Progenitor cell of endocrine pancreas (in vitro differentiated cells): Measurements from ENCODE around the gene MCTP1. TPM values are rescaled to one million over a fixed set of nuclear protein-coding genes. Genes with fewer than 3 reads are reported as not detected.

ENCODE experiments used
- DNase-seq: peaks from one replicate; pipeline ENCODE4 v3.0.0; 2021; ENCODE audit warnings: low spot score; ENCODE audit not compliant: unreplicated experiment
- H3K27ac Mint-ChIP-seq: 2 replicates; pipeline ENCODE4 v1.8.0; 2021; ENCODE audit warnings: mild to moderate bottlenecking, moderate library complexity, mixed read lengths
- H3K27me3 Mint-ChIP-seq: 2 replicates; pipeline ENCODE4 v1.8.0; 2021; ENCODE audit warnings: mixed read lengths
- H3K36me3 Mint-ChIP-seq: 2 replicates; pipeline ENCODE4 v1.8.0; 2022; ENCODE audit warnings: mixed read lengths; ENCODE audit not compliant: insufficient read depth
- H3K4me1 Mint-ChIP-seq: 2 replicates; pipeline ENCODE4 v1.8.0; 2021; ENCODE audit warnings: low read depth, mixed read lengths
- H3K4me3 Mint-ChIP-seq: 2 replicates; pipeline ENCODE4 v1.8.0; 2021; ENCODE audit warnings: low read depth, mild to moderate bottlenecking, moderate library complexity, mixed read lengths
- H3K9me3 Mint-ChIP-seq: 2 replicates; pipeline ENCODE4 v1.8.0; 2021; ENCODE audit warnings: low read depth, mixed read lengths
- total RNA-seq: library from RNA; stranded (reverse); gene quantifications from 2 replicates; pipeline ENCODE4 v1.2.1, GENCODE V29; 2021
- TF ChIP-seq, protein P1 (sequence below): fragments of 200-600 bp; sonication (generic); IDR thresholded peaks from one replicate; pipeline ENCODE4 v1.5.0; 2021; ENCODE audit warnings: antibody characterized with exemption, mild to moderate bottlenecking; ENCODE audit not compliant: unreplicated experiment

Gene MCTP1
- total RNA-seq, 1 donor from 2014 or later = 1.7 TPM

DNA sequence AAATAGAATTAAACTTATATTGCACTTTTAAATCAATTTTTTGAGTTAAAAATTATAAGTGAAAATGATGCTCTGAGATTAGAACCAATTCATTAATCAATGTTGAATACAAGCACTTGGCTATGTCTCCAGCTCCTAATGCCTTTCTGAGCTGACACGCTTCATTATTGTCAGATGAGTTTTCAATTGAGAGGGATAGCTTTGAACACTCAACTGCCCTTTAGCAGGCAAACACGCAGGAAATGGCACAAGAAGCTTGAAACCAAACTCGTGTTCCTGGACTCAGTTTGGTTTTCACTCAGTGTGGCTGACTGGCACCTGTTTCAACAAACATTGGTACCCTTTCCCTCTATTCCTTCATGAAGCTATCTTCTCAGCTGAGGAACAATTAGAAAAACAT is 109.8 kb downstream of the MCTP1 start:
- DNase-seq = no peak
- no peaks in the 10 kb centered on the region for H3K36me3 Mint-ChIP-seq
- TF ChIP-seq, protein P1, sequence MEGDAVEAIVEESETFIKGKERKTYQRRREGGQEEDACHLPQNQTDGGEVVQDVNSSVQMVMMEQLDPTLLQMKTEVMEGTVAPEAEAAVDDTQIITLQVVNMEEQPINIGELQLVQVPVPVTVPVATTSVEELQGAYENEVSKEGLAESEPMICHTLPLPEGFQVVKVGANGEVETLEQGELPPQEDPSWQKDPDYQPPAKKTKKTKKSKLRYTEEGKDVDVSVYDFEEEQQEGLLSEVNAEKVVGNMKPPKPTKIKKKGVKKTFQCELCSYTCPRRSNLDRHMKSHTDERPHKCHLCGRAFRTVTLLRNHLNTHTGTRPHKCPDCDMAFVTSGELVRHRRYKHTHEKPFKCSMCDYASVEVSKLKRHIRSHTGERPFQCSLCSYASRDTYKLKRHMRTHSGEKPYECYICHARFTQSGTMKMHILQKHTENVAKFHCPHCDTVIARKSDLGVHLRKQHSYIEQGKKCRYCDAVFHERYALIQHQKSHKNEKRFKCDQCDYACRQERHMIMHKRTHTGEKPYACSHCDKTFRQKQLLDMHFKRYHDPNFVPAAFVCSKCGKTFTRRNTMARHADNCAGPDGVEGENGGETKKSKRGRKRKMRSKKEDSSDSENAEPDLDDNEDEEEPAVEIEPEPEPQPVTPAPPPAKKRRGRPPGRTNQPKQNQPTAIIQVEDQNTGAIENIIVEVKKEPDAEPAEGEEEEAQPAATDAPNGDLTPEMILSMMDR = no peak
- no peaks in the 10 kb centered on the region for H3K4me1 Mint-ChIP-seq
- no peak overlapping the region for H3K27ac Mint-ChIP-seq
- no peak overlapping the region for H3K4me3 Mint-ChIP-seq
- H3K9me3 Mint-ChIP-seq = peaks cover 8% of the 10 kb centered on the region
- H3K27me3 Mint-ChIP-seq = no peaks in the 10 kb centered on the region

DNA sequence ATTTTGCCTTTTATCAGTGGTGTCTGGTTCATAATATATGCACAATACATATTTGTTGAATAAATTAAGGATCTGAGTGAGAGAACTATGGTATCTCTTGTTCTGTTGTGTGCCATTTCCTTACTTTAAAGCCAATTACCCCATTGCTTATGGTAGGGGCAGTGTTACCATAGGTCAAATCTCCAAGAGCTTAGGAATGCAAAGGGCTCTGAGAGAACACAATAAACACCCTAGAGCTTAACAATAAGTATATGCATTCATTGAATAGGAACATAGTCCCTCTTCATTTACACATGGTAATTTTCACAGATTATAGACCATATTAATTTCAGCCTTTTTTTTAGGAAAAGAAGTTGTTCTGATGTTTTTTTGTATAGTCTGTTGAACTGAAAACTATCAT is 112.2 kb downstream of the MCTP1 start:
- no peaks in the 10 kb centered on the region for H3K4me1 Mint-ChIP-seq
- H3K27me3 Mint-ChIP-seq = no peaks in the 10 kb centered on the region
- H3K36me3 Mint-ChIP-seq = no peaks in the 10 kb centered on the region
- H3K4me3 Mint-ChIP-seq = no peak overlapping the region
- TF ChIP-seq, protein P1 = no peak
- H3K9me3 Mint-ChIP-seq = peaks cover 8% of the 10 kb centered on the region
- no peak overlapping the region for H3K27ac Mint-ChIP-seq
- no peak for DNase-seq

DNA sequence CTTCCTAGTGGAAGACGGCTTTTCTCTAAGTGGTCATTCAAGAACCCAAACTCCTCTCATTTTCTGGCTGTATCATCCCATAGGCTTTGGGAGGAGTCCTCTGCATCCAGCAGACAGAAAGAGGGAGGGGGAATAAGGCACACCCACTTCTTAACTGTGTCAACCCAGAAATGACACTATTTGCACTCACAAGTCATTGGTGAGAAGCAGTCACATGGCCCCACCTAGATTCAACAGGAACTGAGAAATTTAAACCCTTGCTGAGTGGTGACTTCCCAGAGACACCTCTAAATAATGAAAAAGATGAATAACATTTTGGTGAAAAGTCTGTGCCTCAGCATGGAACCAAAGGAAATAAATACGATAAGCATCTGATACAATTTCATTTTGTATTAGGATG is 120.0 kb downstream of the MCTP1 start:
- Mint-ChIP-seq H3K27ac (peak overlapping the region; percentile 52), H3K36me3 (no peaks in the 10 kb centered on the region), H3K4me3 (no peak overlapping the region), H3K9me3 (no peaks in the 10 kb centered on the region), H3K27me3 (no peaks in the 10 kb centered on the region), H3K4me1 (peaks cover 3% of the 10 kb centered on the region)
- TF ChIP-seq, protein P1 = no peak
- DNase-seq = no peak

DNA sequence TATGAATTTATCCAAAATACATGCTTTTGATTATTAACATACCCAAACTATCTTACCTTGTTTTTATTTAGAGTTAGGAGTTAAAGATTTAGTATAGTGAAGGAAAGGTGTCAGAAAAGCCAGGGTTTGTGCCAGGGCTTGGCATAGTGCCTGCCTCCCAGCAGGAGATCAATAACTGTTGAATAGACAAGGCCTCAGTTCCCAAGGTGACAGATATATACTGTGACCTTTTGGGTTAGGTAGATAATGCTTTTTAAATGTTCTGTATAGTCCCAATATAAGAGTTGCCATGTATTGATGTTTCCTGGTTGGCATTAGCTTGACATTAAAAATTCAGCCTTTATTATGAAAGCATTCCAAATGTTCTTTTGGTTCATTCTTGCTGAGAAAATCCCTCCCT is 121.8 kb downstream of the MCTP1 start:
- TF ChIP-seq, protein P1 = no peak
- H3K4me3 Mint-ChIP-seq = no peak overlapping the region
- no peaks in the 10 kb centered on the region for H3K9me3 Mint-ChIP-seq
- H3K36me3 Mint-ChIP-seq = no peaks in the 10 kb centered on the region
- no peak for DNase-seq
- no peaks in the 10 kb centered on the region for H3K27me3 Mint-ChIP-seq
- peak overlapping the region; percentile 63 for H3K27ac Mint-ChIP-seq
- H3K4me1 Mint-ChIP-seq = peaks cover 3% of the 10 kb centered on the region

DNA sequence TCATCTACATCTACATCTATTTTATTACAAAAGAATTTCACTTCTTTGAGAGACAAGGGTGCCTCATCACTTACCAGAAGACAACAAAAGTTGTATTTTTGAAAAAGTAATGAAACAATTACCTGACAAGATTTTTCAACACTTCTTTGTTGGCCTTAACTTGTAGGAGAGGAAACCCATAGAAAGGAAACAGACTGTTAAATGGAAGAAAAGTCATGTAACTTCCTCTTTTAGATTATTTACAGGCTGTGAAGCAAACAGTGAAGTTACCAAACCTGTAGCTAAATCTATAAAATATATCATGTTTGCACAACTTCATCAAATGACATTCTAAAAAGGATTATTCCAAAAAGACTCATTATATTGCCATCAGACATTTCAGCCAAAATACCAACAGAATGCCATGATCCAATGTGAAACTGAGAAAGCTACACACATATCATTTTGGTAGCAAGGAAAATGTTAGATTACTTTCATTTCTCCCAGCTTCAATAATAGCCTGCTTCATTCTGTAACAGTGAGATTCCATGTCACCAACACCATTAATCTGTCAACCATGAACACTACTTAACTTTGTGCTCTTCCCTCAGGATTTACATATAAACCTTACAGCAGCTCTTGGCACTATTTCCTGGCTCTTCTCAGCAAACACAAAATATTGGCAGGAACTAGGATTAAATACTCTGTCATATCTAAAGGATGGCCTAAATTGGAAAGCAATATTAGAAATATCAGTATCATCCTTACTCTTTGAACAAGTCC is 122.5 kb downstream of the MCTP1 start:
- Mint-ChIP-seq H3K9me3 (no peaks in the 10 kb centered on the region), H3K4me1 (peaks cover 3% of the 10 kb centered on the region), H3K4me3 (no peak overlapping the region), H3K36me3 (no peaks in the 10 kb centered on the region), H3K27me3 (no peaks in the 10 kb centered on the region), H3K27ac (no peak overlapping the region)
- DNase-seq = no peak
- TF ChIP-seq, protein P1 = no peak
